HG02943 (cell line): Measurements from ENCODE around the gene MACROD2.
"Not testable (repeated sequence)": the region's sequence is repeated elsewhere in the genome, so short reads cannot be mapped to it uniquely, and the experiment has no call there.

ENCODE experiments used
- ATAC-seq: cut with Tn5 transposase; IDR thresholded peaks from one replicate; pipeline ENCODE4 v1.9.1; 2021; ENCODE audit warnings: mild to moderate bottlenecking, low read depth, moderate library complexity; ENCODE audit not compliant: unreplicated experiment

Gene MACROD2

DNA sequence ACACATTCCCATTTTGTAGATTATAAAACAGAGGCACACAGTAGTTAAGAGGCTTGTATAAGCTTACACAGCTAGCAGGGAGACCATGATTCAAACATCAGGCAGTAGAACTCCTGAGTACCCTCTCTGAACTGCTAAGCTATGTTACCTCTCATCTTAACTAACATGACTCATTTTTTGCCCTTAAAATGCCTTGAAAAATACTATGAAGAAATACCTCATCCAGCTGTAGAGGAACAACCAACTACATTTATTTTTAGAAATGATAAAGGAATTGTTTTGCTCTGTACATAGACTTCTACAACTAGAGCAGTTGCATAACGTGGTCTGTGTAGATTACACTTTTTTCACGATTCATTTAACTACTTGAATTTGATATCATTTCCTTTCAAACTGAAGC lies 240.0 kb downstream of the MACROD2 start:
- ATAC-seq = no peak

DNA sequence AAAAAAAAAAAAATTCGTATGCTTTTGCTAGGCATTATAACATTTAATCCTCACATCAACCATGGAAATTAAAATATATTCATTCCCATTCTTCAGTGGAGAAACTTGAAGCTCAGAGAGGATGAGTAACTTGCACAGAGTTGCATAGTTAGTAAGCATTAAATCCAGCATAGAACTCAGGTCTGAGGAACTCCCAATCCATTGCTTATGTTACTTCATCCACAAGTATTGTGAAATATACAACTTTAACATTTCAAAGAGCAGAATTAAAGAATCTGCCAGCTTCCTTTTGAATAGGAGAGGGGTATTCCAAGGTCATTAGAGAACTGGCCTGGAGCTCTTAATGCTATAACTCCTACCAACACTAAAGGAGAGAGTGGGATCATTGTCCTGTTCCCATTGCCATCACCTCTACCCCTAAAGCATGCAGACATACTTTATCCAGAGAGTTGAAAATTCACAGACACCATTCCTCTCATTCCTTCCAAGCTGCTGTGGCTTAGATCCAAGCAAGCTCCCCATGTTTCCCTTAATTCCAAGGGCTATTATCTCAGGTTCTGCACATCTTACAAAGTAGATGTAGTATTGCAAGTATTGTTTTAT lies 250.2 kb downstream of the MACROD2 start:
- no peak for ATAC-seq

- ATAC-seq = no peak
Measured at GRCh38 chr20:14259689-14260088, 264.4 kb downstream of the MACROD2 start.

DNA sequence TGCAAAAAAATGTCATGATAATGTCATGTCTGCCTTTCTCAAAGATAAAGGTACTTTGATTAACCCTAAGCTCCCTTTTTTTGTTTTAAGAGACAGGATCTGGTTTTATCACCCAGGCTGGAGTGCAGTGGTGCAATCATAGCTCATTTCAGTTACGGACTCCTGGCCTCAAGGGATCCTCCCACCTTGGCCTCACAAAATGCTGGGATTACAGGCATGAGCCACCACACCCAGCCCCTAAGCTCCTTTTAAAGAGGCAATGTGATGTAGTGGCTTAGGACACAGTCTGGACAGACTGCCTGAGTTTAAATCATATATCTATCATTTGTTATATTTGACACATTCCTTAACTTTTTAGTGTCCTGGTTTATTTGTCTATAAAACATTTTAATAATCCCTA lies 265.1 kb downstream of the MACROD2 start:
- no peak for ATAC-seq

GRCh38 chr20:14264869-14265268 lies 269.6 kb downstream of the MACROD2 start:
- ATAC-seq = no peak

DNA sequence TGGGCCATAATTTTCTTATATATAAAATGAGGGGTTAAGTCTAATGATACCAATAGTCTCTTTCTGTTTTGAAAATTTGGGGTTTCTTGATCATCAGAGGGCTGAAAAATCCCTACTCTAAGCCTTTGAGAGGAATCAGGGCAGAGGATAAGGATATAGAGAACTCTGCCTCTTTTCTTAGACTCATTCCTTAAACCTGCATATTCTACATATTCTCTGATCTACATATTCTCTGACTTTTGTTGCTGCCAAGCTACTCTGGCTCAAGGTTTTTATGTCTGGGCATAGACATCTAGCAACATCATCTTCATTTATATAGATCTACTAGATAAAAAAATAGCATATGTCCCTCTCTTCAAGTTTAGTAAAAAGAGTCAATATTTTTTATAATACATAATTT lies 270.9 kb downstream of the MACROD2 start:
- no peak for ATAC-seq

DNA sequence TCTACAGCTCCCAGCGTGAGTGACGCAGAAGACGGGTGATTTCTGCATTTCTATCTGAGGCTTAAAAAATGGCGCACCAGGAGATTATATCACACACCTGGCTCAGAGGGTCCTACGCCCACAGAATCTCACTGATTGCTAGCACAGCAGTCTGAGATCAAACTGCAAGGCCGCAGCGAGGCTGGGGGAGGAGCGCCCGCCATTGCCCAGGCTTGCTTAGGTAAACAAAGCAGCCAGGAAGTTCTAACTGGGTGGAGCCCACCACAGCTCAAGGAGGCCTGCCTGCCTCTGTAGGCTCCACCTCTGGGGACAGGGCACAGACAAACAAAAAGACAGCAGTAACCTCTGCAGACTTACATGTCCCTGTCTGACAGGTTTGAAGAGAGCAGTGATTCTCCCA lies 275.4 kb downstream of the MACROD2 start:
- ATAC-seq = not testable (repeated sequence)

DNA sequence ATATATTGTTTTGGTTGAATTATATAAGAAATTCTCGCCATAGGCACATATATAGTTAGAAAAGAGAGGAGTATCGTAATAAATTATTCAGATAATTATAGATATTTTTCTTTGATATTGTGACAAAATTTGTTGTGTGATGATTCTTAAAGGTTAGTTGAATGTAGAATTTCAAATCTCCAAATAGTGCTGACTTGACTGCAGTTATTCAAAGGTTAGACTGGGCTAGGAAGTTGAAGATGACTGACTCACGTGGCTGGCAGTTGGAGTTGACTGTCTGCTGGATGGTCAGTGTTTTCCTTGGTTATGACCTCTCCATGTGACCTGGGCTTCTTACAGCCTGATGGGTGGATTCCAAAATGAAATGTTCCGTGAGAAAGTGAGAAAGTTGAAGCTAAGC lies 286.8 kb downstream of the MACROD2 start:
- no peak for ATAC-seq

DNA sequence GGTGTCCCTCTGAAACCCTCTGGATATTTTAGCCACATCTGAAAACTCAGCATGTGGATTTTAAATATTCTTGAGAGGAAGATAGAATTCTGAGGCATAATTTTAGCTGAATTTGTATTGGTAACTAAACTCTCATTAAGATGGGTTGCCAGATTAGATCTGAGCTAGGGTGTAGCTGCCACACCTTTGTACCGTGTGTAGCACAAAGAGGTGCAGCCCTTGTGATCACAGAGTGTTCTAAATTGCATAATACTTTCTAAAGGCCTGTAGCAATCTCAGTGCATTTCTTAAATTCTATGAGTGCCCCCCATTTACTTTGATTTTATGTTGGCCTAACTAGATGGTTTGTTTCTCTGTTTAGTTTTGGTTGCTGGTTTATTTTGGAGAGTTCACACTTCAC lies 289.1 kb downstream of the MACROD2 start:
- ATAC-seq = no peak

DNA sequence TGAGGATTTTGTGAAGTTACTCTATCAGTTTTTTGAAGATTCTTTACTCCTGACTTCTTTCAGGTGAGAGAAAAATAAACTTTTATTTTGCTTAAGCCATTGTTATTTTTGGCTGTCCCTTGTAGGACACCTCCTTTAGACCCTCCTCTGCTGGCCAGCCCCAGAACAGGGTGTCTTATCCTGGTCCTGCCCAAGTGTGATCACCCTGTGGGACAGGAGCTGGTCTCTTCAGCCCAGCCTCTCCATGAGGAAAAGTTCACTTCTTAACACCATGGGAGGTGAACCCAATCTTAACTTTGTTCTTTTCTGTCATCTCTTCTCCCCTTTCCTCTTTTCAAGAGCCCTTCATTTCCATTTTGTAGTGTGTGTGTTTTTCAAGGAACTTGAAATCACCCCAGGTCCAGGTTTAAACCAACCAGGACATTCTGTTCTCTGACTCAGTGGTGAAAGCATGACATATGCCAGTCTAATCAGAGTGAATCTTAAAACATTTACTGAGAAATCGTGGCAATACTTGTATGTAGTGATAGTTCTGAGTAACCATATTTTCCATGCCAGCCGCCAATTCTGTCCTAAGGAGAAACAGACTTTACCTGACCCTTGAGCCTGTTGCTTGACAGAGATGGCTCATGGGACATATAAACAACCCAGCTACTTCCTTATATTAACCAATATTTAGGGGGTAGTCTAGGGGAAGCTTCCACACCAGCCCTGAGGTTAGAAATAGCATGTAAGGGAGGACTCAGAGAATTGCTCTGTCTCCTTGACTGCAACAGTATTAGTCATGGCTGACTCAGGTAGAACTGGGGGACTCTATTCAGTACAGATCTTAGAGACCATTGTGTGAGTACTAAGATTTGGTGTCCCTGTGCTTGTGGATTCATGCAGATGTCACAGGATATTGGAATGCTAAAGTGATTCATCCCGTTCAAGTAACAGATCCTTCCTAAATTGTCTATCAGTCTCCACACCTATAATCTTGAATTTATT lies 293.3 kb downstream of the MACROD2 start:
- no peak for ATAC-seq

DNA sequence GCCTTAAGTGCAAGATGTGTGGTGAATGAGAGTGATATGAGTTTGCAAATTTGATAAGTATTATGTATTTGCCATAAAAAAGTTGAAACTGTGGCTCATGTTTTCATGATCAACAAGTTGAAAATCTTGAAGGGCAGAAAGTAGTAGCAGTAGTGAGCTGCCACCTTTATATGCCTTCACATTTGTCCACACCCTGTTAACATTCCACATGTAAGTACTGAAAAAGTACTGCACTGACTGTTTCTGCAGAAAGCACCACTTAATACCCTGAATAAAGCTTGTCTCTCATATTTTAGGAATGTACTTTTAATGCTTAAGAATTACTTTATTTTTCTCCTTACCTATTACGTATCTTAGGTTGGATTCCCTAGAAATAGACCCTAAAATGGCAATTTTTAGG lies 296.2 kb downstream of the MACROD2 start:
- ATAC-seq = no peak

- ATAC-seq = no peak
Measured at GRCh38 chr20:14295238-14295637, 299.9 kb downstream of the MACROD2 start.

DNA sequence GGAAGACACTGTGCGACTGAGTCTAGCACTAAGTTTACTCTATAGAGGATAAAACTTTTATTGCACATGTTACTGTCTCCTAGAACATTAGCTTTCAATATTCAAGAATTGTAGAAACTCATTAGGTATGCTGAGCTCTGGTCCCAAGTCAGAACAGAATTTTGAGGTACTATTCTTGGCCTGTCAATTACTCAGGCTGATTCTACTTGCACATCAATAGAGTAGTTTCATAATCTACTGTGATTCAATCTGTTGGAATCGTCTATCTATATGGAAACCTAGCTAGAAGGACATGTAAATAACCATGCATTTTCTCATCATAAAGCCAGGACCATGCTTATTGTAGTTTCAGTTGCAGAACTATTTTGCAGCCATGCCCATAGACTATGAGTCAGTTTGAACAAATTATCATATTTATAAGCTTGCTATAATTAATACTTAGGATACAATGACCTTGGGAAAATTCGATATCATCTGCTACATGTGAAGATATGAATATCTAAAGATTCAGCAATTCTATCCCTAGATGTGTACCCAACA lies 300.5 kb downstream of the MACROD2 start:
- ATAC-seq = no peak

DNA sequence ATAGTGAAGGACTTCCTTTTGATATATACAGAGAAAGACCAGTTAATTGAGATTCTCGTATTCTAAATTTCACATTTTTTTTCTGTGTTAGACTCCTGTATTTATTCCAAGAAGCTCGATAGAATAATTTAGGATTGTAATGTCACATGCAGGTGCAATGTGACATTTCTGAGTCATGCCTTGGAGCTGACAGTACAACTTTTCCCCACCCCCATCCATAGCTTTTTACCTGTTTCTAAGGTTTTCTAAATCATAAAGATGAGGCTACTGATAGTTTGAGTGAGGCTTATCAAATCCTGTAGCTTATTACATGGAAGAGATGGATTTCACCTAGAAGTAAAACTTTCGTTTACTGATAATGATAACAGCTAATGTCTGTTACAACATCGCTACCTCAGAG lies 304.5 kb downstream of the MACROD2 start:
- ATAC-seq = no peak

DNA sequence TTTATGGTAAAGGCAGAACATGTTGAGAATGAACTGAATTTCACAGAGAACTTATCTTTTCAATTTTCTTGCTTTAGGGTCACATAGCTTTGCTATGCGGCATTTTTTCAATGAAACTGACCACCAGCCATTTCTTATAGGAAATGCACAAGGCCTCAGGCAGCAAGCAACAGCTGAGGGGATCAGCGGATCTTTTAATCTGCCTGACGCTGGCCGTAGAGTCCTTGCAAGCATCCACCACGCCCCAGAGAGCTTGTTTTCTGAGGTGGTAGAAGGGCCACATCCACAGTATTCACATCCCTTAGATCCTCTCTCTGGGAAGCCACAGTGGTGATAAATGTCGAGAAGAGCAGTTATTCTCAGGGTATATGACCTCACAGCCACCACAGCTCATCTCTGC lies 307.8 kb downstream of the MACROD2 start:
- ATAC-seq = no peak

DNA sequence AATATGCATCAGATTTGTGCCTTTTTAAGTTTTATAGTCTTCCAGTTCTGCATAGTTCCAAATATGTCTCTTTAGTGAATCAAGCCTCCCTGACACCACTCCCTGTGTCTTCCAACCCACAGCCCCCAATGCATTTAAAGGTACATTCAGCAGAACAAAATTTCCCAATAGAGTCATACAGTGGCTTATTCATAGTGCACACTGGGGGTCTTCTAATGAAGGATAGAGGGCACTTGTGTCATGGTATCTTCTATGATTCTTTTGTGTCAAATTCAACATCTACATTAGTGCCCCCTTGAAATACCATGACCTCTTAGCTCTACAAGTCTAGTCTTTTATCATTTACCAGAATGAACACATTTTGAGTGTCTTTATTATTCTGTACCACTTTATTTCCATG lies 308.3 kb downstream of the MACROD2 start:
- ATAC-seq = no peak

DNA sequence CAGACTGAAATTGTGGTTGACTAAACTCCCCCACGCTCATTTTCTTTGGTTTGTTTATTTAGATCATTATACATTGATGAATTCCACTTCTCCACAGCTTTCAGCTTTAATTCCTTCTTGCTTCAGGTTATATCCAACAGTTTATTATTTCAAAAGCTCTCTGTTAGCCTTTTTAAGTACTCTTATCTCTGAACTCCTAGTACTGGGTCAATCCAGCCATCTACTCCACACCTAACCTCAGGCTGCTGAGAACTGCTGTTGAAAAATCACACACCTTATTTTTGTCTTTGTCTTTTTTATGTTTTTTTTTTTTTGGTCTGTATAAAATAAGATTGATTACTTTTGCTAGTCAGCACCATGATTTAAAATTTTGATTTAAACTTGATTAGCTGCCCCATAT lies 309.2 kb downstream of the MACROD2 start:
- no peak for ATAC-seq

- no peak for ATAC-seq
Measured at GRCh38 chr20:14307956-14308355, 312.6 kb downstream of the MACROD2 start.

- ATAC-seq = no peak
Measured at GRCh38 chr20:14310977-14311627, 315.8 kb downstream of the MACROD2 start.

- no peak for ATAC-seq
Measured at GRCh38 chr20:14312001-14312400, 316.7 kb downstream of the MACROD2 start.

- no peak for ATAC-seq
Measured at GRCh38 chr20:14313341-14314020, 318.2 kb downstream of the MACROD2 start.
